ENCODE results near the gene MYH6. TPM values are rescaled to one million over a fixed set of nuclear protein-coding genes. Genes with fewer than 3 reads are reported as not detected.

MYH6 gene
- polyA plus RNA-seq, 3 donors, result not detected

GRCh38 chr14:23377198-23377550 is 30.9 kb downstream of the MYH6 start:
- Mint-ChIP-seq H3K9me3 (no peaks in the 10 kb centered on the region), H3K36me3 (no peaks in the 10 kb centered on the region), H3K27ac (no peak overlapping the region), H3K4me1 (no peaks in the 10 kb centered on the region), H3K27me3 (ENCODE audit: low read depth in 3 of 3) (peaks cover 4 to 12% (median 8%) of the 10 kb centered on the region in 3 donors), H3K4me3 (no peak overlapping the region)
- no peaks in the 10 kb centered on the region for H4K20me1 ChIP-seq (ENCODE audit: insufficient read depth, low read length)
- H3K27me3 ChIP-seq (ENCODE audit: control insufficient read depth in 2 of 2, insufficient read depth in 2 of 2, low read length in 2 of 2), result no peaks in the 10 kb centered on the region
- H3K4me1 ChIP-seq (ENCODE audit: control insufficient read depth in 1 of 2, insufficient read depth in 2 of 2, low read length in 2 of 2), result no peaks in the 10 kb centered on the region
- no peaks in the 10 kb centered on the region for H3K79me2 ChIP-seq (ENCODE audit: insufficient read depth, low read length)
- H3K9me3 ChIP-seq (replicated peaks in 1 of 2; ENCODE audit: control insufficient read depth in 1 of 2, insufficient read depth in 1 of 2, low read length in 2 of 2), result no peaks in the 10 kb centered on the region
- no peak for DNase-seq
- no peak overlapping the region for H3K9ac ChIP-seq (ENCODE audit: insufficient read depth, low read length, poor library complexity, severe bottlenecking)
- no peak overlapping the region for H3K27ac ChIP-seq (ENCODE audit: low read depth in 1 of 2, low read length in 2 of 2)
- intact Hi-C loops (cut with micrococcal nuclease), result loop anchor here in 1 of 2 donors (2.0 kb wide), 1 partner anchor 112 kb away; no protein-coding TSS in a partner anchor
- H3K4me3 ChIP-seq (replicated peaks in 1 of 3; ENCODE audit: low read depth in 2 of 3, low read length in 3 of 3), result no peak overlapping the region
- H3K4me2 ChIP-seq (replicated peaks; ENCODE audit: extremely low read depth, low read length, poor library complexity, severe bottlenecking), result no peak overlapping the region
- H2AFZ ChIP-seq (ENCODE audit: insufficient read depth, low read depth, low read length, poor library complexity, severe bottlenecking), result no peak overlapping the region
- no peaks in the 10 kb centered on the region for H3K36me3 ChIP-seq (replicated peaks in 1 of 2; ENCODE audit: control insufficient read depth in 1 of 2, insufficient read depth in 2 of 2, low read length in 2 of 2)
- 91% methylated on average over 4 of the region's 11 CpGs for WGBS (ENCODE audit: insufficient coverage)
- TF ChIP-seq CTCF (IDR thresholded peaks at IDR 0.05), result no peak

GRCh38 chr14:23376482-23377197 is 31.4 kb downstream of the MYH6 start, which contains the start of gene CMTM5:
TSS of gene CMTM5 (plus strand) at chr14:23377046. CDS start at chr14:23377252, 206 bp downstream.
- intact Hi-C loops (cut with micrococcal nuclease), result loop anchor here in 1 of 2 donors (2.0 kb wide), 1 partner anchor 112 kb away; no protein-coding TSS in a partner anchor
- Histone ChIP-seq H3K4me3 (replicated peaks in 1 of 3; ENCODE audit: low read depth in 2 of 3, low read length in 3 of 3) (no peak within 1 kb of the TSS), H3K27ac (ENCODE audit: low read depth in 1 of 2, low read length in 2 of 2) (no peak within 1 kb of the TSS), H3K36me3 (replicated peaks in 1 of 2; ENCODE audit: control insufficient read depth in 1 of 2, insufficient read depth in 2 of 2, low read length in 2 of 2) (no peaks in the 10 kb centered on the region), H3K9me3 (replicated peaks in 1 of 2; ENCODE audit: control insufficient read depth in 1 of 2, insufficient read depth in 1 of 2, low read length in 2 of 2) (no peaks in the 10 kb centered on the region), H2AFZ (ENCODE audit: insufficient read depth, low read depth, low read length, poor library complexity, severe bottlenecking) (no peak within 1 kb of the TSS), H3K9ac (ENCODE audit: insufficient read depth, low read length, poor library complexity, severe bottlenecking) (no peak within 1 kb of the TSS), H4K20me1 (ENCODE audit: insufficient read depth, low read length) (no peaks in the 10 kb centered on the region), H3K4me2 (replicated peaks; ENCODE audit: extremely low read depth, low read length, poor library complexity, severe bottlenecking) (no peak within 1 kb of the TSS), H3K79me2 (ENCODE audit: insufficient read depth, low read length) (no peaks in the 10 kb centered on the region), H3K4me1 (ENCODE audit: control insufficient read depth in 1 of 2, insufficient read depth in 2 of 2, low read length in 2 of 2) (no peaks in the 10 kb centered on the region), H3K27me3 (ENCODE audit: control insufficient read depth in 2 of 2, insufficient read depth in 2 of 2, low read length in 2 of 2) (no peaks in the 10 kb centered on the region)
- peaks cover 3 to 11% (median 4%) of the 10 kb centered on the region in 3 donors for H3K27me3 Mint-ChIP-seq (ENCODE audit: low read depth in 3 of 3)
- no peak within 1 kb of the TSS for H3K4me3 Mint-ChIP-seq
- no peaks in the 10 kb centered on the region for H3K4me1 Mint-ChIP-seq
- WGBS (ENCODE audit: insufficient coverage), result 88% methylated on average over 9 of the region's 13 CpGs
- no peaks in the 10 kb centered on the region for H3K9me3 Mint-ChIP-seq
- H3K27ac Mint-ChIP-seq, result no peak within 1 kb of the TSS
- DNase-seq, result no peak
- H3K36me3 Mint-ChIP-seq, result no peaks in the 10 kb centered on the region
- TF ChIP-seq CTCF (IDR thresholded peaks at IDR 0.05), result no peak
